Chondrocyte (in vitro differentiated cells): Measurements from ENCODE around the gene DUSP22. TPM values are rescaled to one million over a fixed set of nuclear protein-coding genes. Genes with fewer than 3 reads are reported as not detected.
"Not testable (repeated sequence)": the region's sequence is repeated elsewhere in the genome, so short reads cannot be mapped to it uniquely, and the experiment has no call there.

ENCODE experiments used
- DNase-seq: peaks from one replicate; pipeline ENCODE4 v3.0.0; 2021; ENCODE audit warnings: mixed read lengths, low spot score
- H3K27ac Mint-ChIP-seq: one replicate; pipeline ENCODE4 v1.8.0; 2021; ENCODE audit warnings: mild to moderate bottlenecking, moderate library complexity, mixed read lengths; ENCODE audit not compliant: unreplicated experiment
- H3K27me3 Mint-ChIP-seq: 2 replicates; pipeline ENCODE4 v1.8.0; 2021; ENCODE audit warnings: low read depth, mixed read lengths
- H3K36me3 Mint-ChIP-seq: 2 replicates; pipeline ENCODE4 v1.8.0; 2021; ENCODE audit warnings: low read depth, mixed read lengths
- H3K4me1 Mint-ChIP-seq: 2 replicates; pipeline ENCODE4 v1.8.0; 2021; ENCODE audit warnings: low read depth, mild to moderate bottlenecking, mixed read lengths
- H3K4me3 Mint-ChIP-seq: one replicate; pipeline ENCODE4 v1.8.0; 2021; ENCODE audit warnings: mild to moderate bottlenecking, moderate library complexity, mixed read lengths; ENCODE audit not compliant: unreplicated experiment
- H3K9me3 Mint-ChIP-seq: 2 replicates; pipeline ENCODE4 v1.8.0; 2021; ENCODE audit warnings: low read depth, mixed read lengths
- total RNA-seq: library from RNA; stranded (reverse); gene quantifications from 3 replicates; pipeline ENCODE4 v1.2.1, GENCODE V29; 2021
- TF ChIP-seq, protein P1 (sequence below): fragments of 200-600 bp; sonication (generic); IDR thresholded peaks from 2 replicates; pipeline ENCODE4 v1.5.0; 2021; ENCODE audit warnings: antibody characterized with exemption, mild to moderate bottlenecking, moderate library complexity

The DUSP22 gene
- total RNA-seq, 1 donor from 2014 or later = 34.2 TPM

DNA sequence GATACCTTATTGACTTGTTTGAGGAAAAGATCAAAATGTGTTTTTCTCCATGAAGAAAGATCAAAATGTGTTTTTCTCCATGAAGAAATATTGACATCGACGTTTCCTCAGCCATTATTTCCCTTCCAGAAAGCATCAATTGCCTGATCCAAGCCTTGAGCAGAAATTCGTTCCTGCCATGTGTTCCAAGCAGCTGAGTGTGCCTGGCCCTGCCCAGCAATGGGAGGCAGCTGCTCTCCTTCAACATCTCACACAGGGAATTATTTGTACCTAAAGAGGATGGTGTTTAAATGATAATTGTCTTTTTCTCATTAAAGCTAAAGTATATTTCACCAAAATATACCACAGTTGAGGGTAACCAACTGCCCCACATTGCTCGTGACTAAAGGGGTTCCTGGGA is 7.8 kb upstream of the DUSP22 start:
- H3K4me3 Mint-ChIP-seq = no peak overlapping the region
- TF ChIP-seq, protein P1, sequence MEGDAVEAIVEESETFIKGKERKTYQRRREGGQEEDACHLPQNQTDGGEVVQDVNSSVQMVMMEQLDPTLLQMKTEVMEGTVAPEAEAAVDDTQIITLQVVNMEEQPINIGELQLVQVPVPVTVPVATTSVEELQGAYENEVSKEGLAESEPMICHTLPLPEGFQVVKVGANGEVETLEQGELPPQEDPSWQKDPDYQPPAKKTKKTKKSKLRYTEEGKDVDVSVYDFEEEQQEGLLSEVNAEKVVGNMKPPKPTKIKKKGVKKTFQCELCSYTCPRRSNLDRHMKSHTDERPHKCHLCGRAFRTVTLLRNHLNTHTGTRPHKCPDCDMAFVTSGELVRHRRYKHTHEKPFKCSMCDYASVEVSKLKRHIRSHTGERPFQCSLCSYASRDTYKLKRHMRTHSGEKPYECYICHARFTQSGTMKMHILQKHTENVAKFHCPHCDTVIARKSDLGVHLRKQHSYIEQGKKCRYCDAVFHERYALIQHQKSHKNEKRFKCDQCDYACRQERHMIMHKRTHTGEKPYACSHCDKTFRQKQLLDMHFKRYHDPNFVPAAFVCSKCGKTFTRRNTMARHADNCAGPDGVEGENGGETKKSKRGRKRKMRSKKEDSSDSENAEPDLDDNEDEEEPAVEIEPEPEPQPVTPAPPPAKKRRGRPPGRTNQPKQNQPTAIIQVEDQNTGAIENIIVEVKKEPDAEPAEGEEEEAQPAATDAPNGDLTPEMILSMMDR = no peak
- H3K9me3 Mint-ChIP-seq = peaks cover 9% of the 10 kb centered on the region

DNA sequence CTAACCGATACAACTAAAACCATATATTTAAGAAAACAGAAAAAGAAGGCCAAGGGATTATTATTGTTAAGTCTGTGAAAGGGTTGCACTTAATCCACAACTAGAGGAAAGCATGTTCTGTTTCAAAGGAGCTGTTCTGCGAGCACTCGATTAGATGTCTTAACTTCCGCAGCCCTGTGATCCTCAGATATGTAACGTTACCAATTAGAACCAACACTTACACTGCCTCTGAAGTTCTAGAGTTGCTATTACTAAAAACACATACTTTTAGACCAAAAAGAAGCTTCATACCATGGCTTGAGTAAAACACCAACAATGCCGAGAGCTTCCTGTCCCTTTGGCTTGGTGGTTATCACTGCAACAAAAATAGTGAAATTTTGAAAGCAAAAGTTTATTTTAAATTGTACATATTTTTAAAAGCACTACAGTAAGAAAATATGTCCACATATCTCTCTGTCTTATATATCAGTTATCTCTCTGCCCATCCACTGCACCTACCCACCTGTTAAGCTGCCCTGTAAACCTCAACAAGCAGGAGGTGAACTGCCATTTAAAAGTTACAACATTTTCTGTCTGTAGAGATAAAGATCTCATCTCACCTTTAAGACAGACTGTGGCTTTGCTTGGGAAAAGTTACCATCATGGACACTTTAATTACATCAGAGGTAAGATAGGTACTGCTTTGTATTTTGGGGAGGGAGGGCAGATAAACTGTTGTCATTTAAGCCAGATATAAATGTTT is 7.1 kb upstream of the DUSP22 start:
- DNase-seq = no peak
- Mint-ChIP-seq H3K36me3 (no peaks in the 10 kb centered on the region), H3K4me3 (no peak overlapping the region), H3K27me3 (peaks cover 28% of the 10 kb centered on the region), H3K4me1 (no peaks in the 10 kb centered on the region), H3K27ac (no peak overlapping the region), H3K9me3 (peaks cover 9% of the 10 kb centered on the region)
- TF ChIP-seq, protein P1 = no peak

More for the DNA sequence above, 7.8 kb upstream of the DUSP22 start:
- no peak overlapping the region for H3K27ac Mint-ChIP-seq
- H3K36me3 Mint-ChIP-seq = no peaks in the 10 kb centered on the region
- DNase-seq = no peak
- no peaks in the 10 kb centered on the region for H3K4me1 Mint-ChIP-seq
- peaks cover 28% of the 10 kb centered on the region for H3K27me3 Mint-ChIP-seq

DNA sequence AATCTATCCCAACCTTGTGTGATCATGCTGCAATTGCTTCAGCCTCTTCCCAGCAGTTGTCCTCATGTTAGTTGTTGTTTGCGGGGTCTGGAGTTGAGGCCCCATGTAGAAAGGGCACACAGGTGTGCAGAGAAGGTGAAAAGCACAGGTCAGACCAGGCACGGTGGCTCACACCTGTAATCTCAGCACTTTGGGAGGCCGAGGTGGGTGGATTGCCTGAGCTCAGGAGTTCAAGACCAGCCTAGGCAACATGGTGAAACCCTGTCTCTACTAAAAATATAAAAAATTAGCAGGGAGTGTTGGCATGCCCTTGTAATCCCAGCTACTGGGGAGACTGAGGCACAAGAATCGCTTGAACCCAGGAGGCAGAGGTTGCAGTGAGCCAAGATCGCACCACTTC is 6.4 kb upstream of the DUSP22 start:
- peaks cover 25% of the 10 kb centered on the region for H3K27me3 Mint-ChIP-seq
- not testable (repeated sequence) for H3K4me1 Mint-ChIP-seq, H3K36me3 Mint-ChIP-seq, H3K27ac Mint-ChIP-seq, DNase-seq, H3K4me3 Mint-ChIP-seq, H3K9me3 Mint-ChIP-seq

DNA sequence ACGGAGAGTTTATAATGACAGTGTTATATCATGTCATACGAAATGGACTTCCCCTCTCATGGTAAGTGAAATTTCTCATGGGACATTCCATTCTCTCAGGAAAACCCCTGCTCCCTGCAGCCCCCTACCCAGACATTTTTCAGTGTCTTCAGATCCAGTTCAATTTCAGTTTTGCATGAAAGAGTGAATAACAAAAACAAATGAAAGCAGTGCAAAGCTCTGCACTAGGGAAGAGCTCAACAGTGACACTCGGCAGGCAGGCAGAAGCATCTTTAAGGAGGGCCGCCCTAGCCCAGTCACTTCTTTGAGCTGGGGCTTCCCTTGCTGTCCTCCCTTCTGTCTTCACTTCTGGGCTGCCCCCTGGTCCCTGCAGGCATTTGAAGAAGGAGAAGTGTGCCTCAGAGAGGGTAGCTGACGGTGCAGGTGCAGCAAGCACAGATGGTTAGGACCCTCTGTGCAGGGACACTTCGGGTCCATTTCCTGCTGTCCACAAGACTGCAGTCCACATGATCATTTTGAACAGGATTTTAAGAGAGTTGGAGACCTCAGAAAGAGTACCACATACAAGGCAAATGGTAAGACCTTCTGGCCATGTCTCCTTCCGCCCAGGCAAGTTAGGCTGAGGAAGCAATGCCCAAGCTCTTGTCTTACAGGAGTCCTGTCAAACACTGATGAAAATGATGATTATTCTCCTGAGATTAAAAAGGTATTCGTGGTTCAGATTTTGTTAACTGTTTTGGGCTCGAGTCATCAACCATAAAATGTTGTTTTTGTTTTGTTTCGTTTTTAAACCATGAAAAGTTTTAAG is 5.4 kb upstream of the DUSP22 start:
- no peak for DNase-seq
- Mint-ChIP-seq H3K4me3 (no peak overlapping the region), H3K36me3 (no peaks in the 10 kb centered on the region), H3K27ac (no peak overlapping the region), H3K27me3 (peaks cover 24% of the 10 kb centered on the region), H3K9me3 (peaks cover 2% of the 10 kb centered on the region), H3K4me1 (peaks cover 7% of the 10 kb centered on the region)
- TF ChIP-seq, protein P1 = no peak

DNA sequence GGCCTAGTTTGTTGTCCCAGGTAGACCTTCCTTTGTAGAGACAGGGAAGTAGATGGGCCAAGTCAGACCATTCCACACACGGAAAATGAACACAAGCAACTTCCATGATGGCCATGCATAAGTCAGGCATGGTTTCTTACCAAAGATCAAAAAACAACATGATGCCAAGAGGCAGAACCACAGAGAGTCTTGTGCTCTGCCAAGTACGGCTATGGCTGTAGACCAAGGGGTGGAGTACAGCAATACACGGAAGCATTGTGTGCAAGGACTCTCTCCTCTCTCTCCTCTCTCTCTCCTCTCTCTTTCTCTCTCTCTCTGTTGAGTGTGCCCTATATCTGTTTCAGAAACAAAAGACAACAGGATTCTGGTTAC is 4.8 kb upstream of the DUSP22 start:
- Mint-ChIP-seq H3K27me3 (peaks cover 24% of the 10 kb centered on the region), H3K4me3 (no peak overlapping the region), H3K4me1 (peaks cover 7% of the 10 kb centered on the region), H3K27ac (no peak overlapping the region), H3K9me3 (peaks cover 2% of the 10 kb centered on the region), H3K36me3 (no peaks in the 10 kb centered on the region)
- TF ChIP-seq, protein P1 = no peak
- DNase-seq = no peak
